GM19043 (cell line): Measurements from ENCODE around the gene GABPB1.

Experiments used
- ATAC-seq: cut with Tn5 transposase; IDR thresholded peaks from one replicate; pipeline ENCODE4 v1.9.1; 2021; ENCODE audit warnings: low read depth; ENCODE audit not compliant: unreplicated experiment

The GABPB1 gene

GRCh38 chr15:50345298-50345697, 9.7 kb downstream of the GABPB1 start:
- no peak for ATAC-seq

GRCh38 chr15:50344006-50344464, 11.0 kb downstream of the GABPB1 start:
- ATAC-seq, result no peak

GRCh38 chr15:50341616-50342136, 13.3 kb downstream of the GABPB1 start:
- no peak for ATAC-seq

GRCh38 chr15:50340416-50340815, 14.6 kb downstream of the GABPB1 start:
- ATAC-seq, result no peak

GRCh38 chr15:50339717-50340116, 15.3 kb downstream of the GABPB1 start:
- ATAC-seq, result no peak

- no peak for ATAC-seq
Measured at GRCh38 chr15:50335251-50335650, 19.7 kb downstream of the GABPB1 start.

- no peak for ATAC-seq
Measured at GRCh38 chr15:50333229-50333628, 21.8 kb downstream of the GABPB1 start.

- no peak for ATAC-seq
Measured at GRCh38 chr15:50330921-50331320, 24.1 kb downstream of the GABPB1 start.

- ATAC-seq, result no peak
Measured at GRCh38 chr15:50328116-50328515, 26.9 kb downstream of the GABPB1 start.

GRCh38 chr15:50321680-50322210, 33.3 kb downstream of the GABPB1 start:
- no peak for ATAC-seq

- no peak for ATAC-seq
Measured at GRCh38 chr15:50320504-50320903, 34.5 kb downstream of the GABPB1 start.

- ATAC-seq, result no peak
Measured at GRCh38 chr15:50318697-50319096, 36.3 kb downstream of the GABPB1 start.

GRCh38 chr15:50315814-50316630, 39.0 kb downstream of the GABPB1 start:
- ATAC-seq, result no peak

GRCh38 chr15:50312636-50313035, 42.4 kb downstream of the GABPB1 start:
- ATAC-seq, result no peak

GRCh38 chr15:50307799-50308198, 47.2 kb downstream of the GABPB1 start:
- no peak for ATAC-seq

GRCh38 chr15:50304836-50305235, 50.2 kb downstream of the GABPB1 start:
- ATAC-seq, result no peak

- no peak for ATAC-seq
Measured at GRCh38 chr15:50302581-50302980, 52.4 kb downstream of the GABPB1 start.

- ATAC-seq, result no peak
Measured at GRCh38 chr15:50298340-50298739, 56.7 kb downstream of the GABPB1 start.

- no peak for ATAC-seq
Measured at GRCh38 chr15:50295966-50296365, 59.0 kb downstream of the GABPB1 start.

- ATAC-seq, result no peak
Measured at GRCh38 chr15:50289749-50290148, 65.2 kb downstream of the GABPB1 start.

GRCh38 chr15:50287324-50288116, 67.5 kb downstream of the GABPB1 start:
- ATAC-seq, result no peak
